Thoracic aorta (tissue), 2 donors: ENCODE data around the gene MFN2. TPM values are rescaled to one million over a fixed set of nuclear protein-coding genes. Genes with fewer than 3 reads are reported as not detected.

Source experiments
- ATAC-seq: fragments of 150-250 bp; one replicate; pipeline ENCODE4 v1.8.0; 2017; ENCODE audit warnings: low read depth; ENCODE audit not compliant: insufficient number of reproducible peaks, low FRiP score
- DNase-seq: peaks from one replicate; pipeline ENCODE4 v3.0.0-alpha.2; 2020; ENCODE audit warnings: low spot score
- H3K27ac ChIP-seq, 2 donors: fragments of 200-600 bp; sonication (generic); 1 replicate in 1 of 2; 2 replicates in 1 of 2; pipeline ENCODE4 v1.5.1; 2016; ENCODE audit warnings: mild to moderate bottlenecking in 2 of 2, moderate library complexity in 2 of 2
- H3K27me3 ChIP-seq: fragments of 200-600 bp; sonication (generic); replicated peaks from 2 replicates; pipeline ENCODE4 v1.6.0; 2016; ENCODE audit warnings: mild to moderate bottlenecking; ENCODE audit not compliant: insufficient read depth
- H3K36me3 ChIP-seq: fragments of 200-600 bp; sonication (generic); one replicate; pipeline ENCODE4 v1.5.1; 2016
- H3K4me1 ChIP-seq, 2 donors: fragments of 200-600 bp; sonication (generic); 1 replicate in 1 of 2; 2 replicates in 1 of 2; pipeline versions ENCODE4 v1.5.1 to v1.6.0; 2016; ENCODE audit warnings: low read depth in 2 of 2, mild to moderate bottlenecking in 1 of 2; ENCODE audit not compliant: control insufficient read depth in 1 of 2
- H3K4me3 ChIP-seq: fragments of 200-600 bp; sonication (generic); 2 replicates; pipeline ENCODE4 v1.5.1; 2016; ENCODE audit warnings: mild to moderate bottlenecking
- H3K9me3 ChIP-seq: fragments of 200-600 bp; sonication (generic); 2 replicates; pipeline ENCODE4 v1.5.1; 2016
- CTCF ChIP-seq: fragments of 200-600 bp; sonication (generic); IDR thresholded peaks from one replicate; pipeline ENCODE4 v1.5.1; 2019; ENCODE audit warnings: antibody characterized with exemption
- total RNA-seq, 2 donors: library from RNA; depleted of rRNA; stranded (reverse); fragments of >200 nt; gene quantifications; one replicate each; pipeline versions ENCODE4 v1.1.0 to v1.2.3, GENCODE V29; 2016

MFN2 gene
- total RNA-seq, 2 donors from 2014 or later: 48.7 to 50.1 TPM

GRCh38 chr1:12015001-12015491, 34.8 kb downstream of the MFN2 start:
- peaks cover 20% of the 10 kb centered on the region for H3K36me3 ChIP-seq
- DNase-seq (no peak), ATAC-seq (no peak)
- TF ChIP-seq CTCF: no peak
- no peaks in the 10 kb centered on the region for H3K27me3 ChIP-seq
- no peak overlapping the region for H3K4me3 ChIP-seq
- H3K4me1 ChIP-seq: peaks cover 2 to 5% of the 10 kb centered on the region in 2 donors
- no peak overlapping the region for H3K27ac ChIP-seq
- H3K9me3 ChIP-seq: no peaks in the 10 kb centered on the region

- peaks cover 6 to 10% of the 10 kb centered on the region in 2 donors for H3K4me1 ChIP-seq
- no peaks in the 10 kb centered on the region for H3K9me3 ChIP-seq
- DNase-seq: no peak
- no peak for TF ChIP-seq CTCF
- H3K27ac ChIP-seq: no peak overlapping the region
- ATAC-seq: no peak
- peaks cover 16% of the 10 kb centered on the region for H3K36me3 ChIP-seq
- H3K27me3 ChIP-seq: no peaks in the 10 kb centered on the region
- H3K4me3 ChIP-seq: no peak overlapping the region
Measured at GRCh38 chr1:12015499-12015898, 35.3 kb downstream of the MFN2 start.

- Histone ChIP-seq H3K27me3 (no peaks in the 10 kb centered on the region), H3K36me3 (peaks cover 9% of the 10 kb centered on the region), H3K4me3 (no peak overlapping the region), H3K9me3 (no peaks in the 10 kb centered on the region), H3K27ac (no peak overlapping the region), H3K4me1 (peaks cover 8 to 14% of the 10 kb centered on the region in 2 donors)
- no peak for ATAC-seq
- TF ChIP-seq CTCF: no peak
- DNase-seq: no peak
Measured at GRCh38 chr1:12016182-12016581, 35.9 kb downstream of the MFN2 start.

GRCh38 chr1:12019858-12020509, 39.7 kb downstream of the MFN2 start:
- Histone ChIP-seq H3K9me3 (no peaks in the 10 kb centered on the region), H3K27ac (peak overlapping the region; percentile 54 to 77), H3K36me3 (peaks cover 7% of the 10 kb centered on the region), H3K4me1 (peaks cover 8 to 14% of the 10 kb centered on the region in 2 donors), H3K27me3 (no peaks in the 10 kb centered on the region), H3K4me3 (peak overlapping the region; percentile 86)
- ATAC-seq (no peak), DNase-seq (no peak)
- no peak for TF ChIP-seq CTCF

- DNase-seq: no peak
- Histone ChIP-seq H3K4me1 (peaks cover 8 to 14% of the 10 kb centered on the region in 2 donors), H3K4me3 (no peak overlapping the region), H3K27me3 (no peaks in the 10 kb centered on the region), H3K9me3 (no peaks in the 10 kb centered on the region), H3K27ac (no peak overlapping the region), H3K36me3 (peaks cover 7% of the 10 kb centered on the region)
- no peak for ATAC-seq
- no peak for TF ChIP-seq CTCF
Measured at GRCh38 chr1:12021616-12022015, 41.4 kb downstream of the MFN2 start.
